Left kidney (tissue), 8 donors: ENCODE data around the gene CLDND2. TPM values are rescaled to one million over a fixed set of nuclear protein-coding genes. Genes with fewer than 3 reads are reported as not detected.
A peak's percentile ranks its signal among the peaks of the same experiment; 100 is the strongest.
"Not testable (repeated sequence)": the region's sequence is repeated elsewhere in the genome, so short reads cannot be mapped to it uniquely, and the experiment has no call there.

Experiments used
- DNase-seq: peaks from one replicate; pipeline ENCODE4 v3.0.0-alpha.2; 2013
- long read RNA-seq, 8 donors: transcript quantifications; one replicate each; lab custom pipeline, GENCODE V29; 2026
- polyA plus RNA-seq: library from polyadenylated mRNA; unstranded; fragments of 120-200 nt; gene quantifications from one replicate; pipeline ENCODE4 v1.2.1, GENCODE V29; 2013; ENCODE audit not compliant: insufficient read length

The CLDND2 gene, protein sequence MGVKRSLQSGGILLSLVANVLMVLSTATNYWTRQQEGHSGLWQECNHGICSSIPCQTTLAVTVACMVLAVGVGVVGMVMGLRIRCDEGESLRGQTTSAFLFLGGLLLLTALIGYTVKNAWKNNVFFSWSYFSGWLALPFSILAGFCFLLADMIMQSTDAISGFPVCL
- 1.0 TPM for polyA plus RNA-seq
- long read RNA-seq, donor 1, result 0 reads
- long read RNA-seq, donor 2, result 0 reads
- long read RNA-seq, donor 3, result 0 reads
- long read RNA-seq, donor 4, result 0 reads
- long read RNA-seq, donor 5, result 0 reads
- long read RNA-seq, donor 6, result 0 reads
- long read RNA-seq, donor 7, result 0 reads
- long read RNA-seq, donor 8, result 0 reads

DNA sequence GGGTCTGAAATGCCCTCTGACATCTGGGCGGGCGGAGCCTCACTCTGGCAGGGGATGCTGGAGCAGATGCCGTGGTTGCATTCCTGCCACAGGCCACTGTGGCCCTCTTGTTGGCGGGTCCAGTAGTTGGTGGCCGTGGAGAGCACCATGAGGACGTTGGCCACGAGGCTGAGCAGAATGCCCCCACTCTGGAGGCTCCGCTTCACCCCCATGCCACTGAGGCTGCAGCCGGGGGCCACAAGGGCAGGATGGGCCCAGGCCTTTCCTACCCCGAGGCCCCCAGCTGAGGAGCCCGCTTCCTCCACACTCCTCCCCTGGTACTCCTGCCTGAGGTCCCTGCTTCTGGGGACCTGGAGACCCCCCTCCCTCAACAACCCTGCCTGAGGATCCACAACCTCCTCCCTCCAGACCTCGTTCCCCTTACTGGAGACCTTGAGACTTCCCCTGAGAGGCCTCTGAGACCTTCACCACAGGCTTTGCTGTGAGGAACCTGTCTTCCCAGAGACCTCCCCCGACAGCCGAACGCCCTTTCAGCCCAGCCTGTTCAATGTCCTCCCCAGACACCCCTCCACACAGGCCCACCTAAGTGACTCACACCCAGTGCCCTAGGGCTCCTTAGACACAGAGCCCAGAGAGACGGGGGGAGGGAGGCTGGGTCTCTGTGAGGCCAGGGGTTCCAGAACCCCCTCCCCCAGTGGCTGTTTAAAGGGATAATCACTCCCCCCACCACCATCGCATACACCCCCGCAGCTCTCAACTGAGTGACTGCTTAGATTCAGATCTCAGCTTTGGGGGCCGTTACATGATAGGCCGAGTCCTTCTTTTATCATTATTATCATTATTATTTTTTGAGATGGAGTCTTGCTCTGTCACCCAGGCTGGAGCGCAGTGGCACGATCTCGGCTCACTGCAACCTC is at the start of gene CLDND2:
TSS of gene CLDND2 (minus strand) at position 638 of the 917 bp plus-strand sequence. CDS start at position 212, 426 bp downstream.
- DNase-seq, result no peak

DNA sequence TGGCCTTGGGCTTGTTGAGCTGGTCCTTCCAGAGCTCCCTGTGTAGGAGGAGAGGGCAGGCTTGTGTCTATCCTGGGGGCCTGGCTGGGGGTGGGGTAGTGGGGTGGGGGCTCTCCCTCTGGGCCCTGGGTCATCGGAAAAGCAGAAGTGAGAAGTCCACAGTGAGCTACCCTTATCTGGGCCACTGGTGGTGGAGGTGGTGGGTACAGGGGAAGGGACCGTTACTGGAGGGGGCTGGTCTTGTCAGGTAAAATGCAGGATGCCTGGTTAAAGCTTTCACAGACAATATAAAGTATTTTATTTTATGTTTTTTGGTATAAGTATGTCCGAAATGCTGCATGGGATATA is 49.0 kb upstream of the CLDND2 start:
- no peak for DNase-seq

DNA sequence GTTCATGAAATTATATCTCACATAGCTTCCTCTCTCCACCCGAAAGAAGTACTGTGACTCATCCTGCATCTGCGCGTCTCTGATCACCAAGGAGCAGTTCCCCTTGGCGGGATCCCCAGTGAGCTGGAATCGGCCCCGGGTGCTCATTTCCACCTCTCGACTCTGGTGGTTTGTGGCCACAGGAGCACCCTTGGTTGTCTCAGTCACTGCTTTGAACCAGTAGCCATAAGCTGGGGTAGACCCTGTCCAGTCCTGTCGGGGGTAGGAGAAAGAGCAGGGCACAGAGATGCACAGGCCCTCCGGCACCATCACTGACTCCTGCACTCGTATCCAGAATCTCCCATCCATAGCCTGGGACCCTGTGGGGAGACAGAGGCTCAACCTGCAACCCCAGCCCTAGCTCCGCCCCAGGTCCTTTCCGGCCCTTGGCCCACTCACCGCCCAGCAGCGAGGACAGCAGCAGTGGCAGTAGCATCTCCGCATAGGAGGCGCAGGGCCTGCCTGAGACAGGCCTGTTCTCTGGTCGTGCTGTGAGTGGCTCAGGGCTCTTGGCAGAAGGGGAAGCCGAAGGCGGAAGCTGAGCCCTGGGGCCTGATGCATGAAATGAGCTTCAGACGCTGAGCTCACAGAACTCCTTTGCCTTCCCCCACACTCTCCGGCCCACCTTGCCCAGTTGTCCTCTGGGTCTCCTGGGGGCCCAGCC is 48.5 kb upstream of the CLDND2 start, which contains the start of gene SIGLEC10:
TSS of gene SIGLEC10 (minus strand) at position 536 of the 703 bp plus-strand sequence. CDS start at position 475, 61 bp downstream.
- DNase-seq, result no peak

DNA sequence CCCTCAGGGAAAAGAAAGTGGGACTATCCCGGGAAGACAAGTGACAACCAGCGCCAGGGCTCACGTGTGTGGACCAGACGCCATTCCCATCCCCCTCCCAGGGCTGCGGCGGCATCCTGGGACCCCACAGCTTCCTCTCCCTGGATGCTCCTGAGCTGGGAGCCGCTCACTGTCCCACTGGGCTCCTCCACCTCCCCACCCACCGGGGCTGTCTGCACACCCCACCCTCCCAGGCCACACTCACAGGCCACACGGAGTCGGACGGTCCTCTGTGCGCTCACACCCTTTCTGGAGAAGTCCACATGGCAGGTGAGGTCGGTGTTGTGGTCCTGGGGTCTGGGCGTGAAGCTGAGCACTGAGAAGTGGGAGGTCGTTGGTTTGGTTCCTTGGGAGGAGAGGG is 47.6 kb upstream of the CLDND2 start:
- DNase-seq, result not testable (repeated sequence)

DNA sequence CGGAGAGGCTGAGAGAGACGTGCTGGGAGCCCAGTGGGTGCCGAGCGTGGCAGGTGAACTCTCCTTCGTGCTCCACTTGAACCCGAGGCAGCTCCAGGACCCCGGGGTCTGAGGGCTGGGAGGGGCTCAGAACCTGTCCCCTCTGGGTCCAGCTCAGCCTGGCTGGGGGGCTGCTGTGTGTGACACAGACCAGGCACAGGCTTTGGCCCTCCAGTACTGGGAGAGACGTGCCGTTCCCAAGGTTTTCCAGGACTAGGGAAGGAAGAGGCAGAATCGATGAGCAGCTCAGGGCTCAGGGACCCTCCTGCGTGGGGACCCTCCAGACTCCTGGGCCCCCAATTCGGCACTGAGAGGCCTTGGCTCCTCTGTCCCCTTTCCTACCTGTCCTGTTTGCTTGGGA is 46.4 kb upstream of the CLDND2 start:
- DNase-seq, result no peak

DNA sequence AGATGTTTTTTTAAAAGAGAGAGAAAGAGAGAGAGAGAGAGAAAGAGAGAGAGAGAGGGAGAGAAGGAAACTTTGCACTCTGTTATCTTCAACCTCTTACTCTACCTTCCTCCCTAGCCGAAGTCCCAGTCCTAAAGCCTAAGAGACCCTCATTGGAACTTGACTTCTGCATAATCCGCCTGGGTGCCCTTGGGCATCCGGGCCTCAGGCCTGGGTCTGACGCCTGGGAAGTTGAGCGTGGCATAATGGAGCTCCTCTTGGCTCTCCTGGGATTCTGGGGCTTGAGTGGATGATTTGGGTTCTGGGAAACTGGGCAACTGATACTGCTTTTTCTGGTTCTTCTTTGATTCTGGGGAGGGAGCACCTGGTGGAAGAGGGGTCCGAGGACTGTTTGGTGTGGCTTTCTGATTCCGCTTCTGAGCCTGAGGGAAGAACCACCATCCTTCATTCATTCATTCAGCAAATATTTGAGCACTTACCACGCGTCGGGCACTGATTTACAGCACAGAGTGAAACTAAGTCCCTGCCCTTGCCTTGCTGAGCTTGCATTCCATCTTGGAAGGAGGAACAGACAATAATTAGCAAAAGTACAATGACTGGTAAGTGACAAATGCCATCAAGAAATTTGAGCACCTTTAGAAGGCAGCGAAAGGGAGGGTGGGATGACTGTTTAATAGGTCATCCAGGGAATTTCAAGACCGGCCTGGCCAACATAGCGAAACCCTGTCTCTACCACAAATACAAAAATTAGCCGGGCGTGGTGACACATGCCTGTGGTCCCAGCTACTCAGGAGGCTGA is 42.3 kb upstream of the CLDND2 start:
- DNase-seq, result no peak

DNA sequence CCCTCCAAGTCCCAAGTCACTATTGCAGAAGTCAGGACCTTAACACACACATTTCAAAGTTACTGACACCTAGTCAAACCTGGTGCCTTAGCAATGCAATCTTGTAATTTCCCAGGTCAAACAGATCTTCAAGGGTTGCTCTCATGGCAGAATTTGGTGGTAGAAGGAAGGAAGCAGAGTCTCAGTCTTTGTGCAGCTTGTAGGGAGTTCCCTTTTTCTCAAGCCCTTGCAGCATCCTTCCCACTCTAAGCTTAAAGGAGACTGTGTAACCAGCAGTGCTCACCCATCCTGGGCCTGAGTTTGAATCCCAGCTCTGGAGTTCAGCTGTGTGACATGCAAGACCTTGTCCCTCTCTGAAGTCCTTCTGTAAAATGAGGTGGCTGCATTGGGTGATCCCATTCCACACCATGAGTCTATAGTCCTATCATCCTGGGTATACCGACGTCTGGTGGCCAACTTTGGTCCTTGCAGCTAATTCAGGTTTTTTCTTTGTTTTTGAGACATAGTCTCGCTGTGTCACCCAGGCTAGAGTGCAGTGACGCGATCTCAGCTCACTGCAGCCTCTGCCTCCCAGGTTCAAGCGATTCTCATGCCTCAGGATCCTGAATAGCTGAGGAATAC is 38.8 kb upstream of the CLDND2 start:
- no peak for DNase-seq

DNA sequence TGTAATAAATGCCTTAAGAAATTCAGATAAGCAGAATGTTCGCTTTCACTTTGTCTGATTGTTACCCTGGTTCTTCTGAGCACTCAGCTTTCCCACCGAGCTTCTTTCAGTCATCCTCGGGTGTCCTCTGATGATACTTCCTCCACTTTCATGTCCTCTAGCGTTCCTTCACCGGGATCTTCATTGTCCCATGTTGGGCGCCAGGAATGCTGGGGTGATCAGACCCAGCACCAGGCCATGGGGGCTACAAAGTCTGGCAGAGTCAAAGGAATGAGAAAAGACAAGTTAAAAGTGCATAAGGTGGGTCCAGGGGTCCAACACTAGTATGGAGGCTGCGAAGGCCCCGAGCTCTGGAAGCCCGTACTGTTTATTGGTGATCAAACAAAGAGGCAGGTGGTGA is 33.3 kb upstream of the CLDND2 start:
- DNase-seq, result no peak

DNA sequence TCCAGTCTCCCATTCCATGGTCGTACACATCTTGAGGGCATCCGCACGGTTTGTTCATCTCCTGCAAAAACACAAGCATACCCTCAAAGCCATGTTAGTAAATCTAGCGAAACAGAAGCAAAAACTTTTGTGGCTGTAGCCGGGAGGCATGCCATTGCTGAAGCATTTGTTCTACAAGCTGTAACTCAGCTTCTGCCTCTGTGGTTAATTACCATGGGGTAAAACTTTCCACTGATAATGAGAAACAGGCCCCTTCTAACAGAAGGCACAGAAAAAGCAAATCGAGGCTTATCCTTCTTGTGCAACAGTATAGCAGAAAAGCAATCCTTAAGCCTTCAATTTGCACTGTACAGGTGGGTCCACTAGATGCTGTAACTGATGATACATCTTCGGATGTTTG is 31.1 kb upstream of the CLDND2 start:
- DNase-seq, result not testable (repeated sequence)

DNA sequence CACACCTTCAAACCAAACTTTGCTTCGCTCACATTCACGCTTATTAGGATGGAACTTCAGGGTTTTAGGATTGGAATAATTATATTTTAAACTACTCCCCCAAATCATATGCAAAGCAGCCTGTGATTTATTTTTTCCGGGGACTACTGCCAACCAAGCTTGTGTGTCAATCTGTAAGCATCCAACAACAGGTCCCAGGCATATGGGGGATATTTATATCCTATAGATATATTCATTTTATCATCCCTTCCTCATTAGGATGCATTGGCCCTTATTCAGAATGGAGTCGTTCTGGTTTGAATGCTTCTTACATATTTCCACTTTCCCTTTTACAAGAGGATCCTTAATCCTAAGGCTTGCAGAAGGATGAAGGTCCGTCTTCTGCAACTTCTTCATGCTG is 30.4 kb upstream of the CLDND2 start:
- DNase-seq, result no peak

DNA sequence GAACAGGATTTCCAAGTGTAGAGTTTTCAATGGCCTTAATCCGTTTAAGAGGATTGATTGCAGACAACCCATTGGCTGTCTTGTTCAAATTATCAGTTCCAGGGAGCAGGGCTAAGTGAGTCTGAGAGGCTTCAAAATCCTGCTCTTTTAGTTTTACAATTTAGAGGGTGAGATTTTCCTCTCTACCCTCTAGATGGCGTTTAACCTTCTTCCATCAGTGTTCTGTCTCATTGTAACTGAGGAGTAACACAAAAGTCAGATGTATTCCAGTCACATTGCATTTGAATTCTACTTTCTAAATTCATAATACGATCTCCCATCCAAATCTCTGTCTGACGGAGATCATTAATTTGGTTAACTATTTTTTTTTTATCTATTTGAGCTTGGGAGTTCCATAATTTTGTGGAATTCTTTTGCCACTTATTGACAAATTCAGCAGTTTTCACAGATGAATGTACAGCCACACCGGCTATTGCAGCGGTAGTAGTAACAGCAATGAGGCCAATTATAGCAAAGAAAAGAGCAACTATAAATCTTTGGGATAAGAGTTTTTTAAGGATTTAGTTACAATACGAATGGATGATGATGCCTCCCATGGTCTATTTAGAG is 29.4 kb upstream of the CLDND2 start:
- no peak for DNase-seq

DNA sequence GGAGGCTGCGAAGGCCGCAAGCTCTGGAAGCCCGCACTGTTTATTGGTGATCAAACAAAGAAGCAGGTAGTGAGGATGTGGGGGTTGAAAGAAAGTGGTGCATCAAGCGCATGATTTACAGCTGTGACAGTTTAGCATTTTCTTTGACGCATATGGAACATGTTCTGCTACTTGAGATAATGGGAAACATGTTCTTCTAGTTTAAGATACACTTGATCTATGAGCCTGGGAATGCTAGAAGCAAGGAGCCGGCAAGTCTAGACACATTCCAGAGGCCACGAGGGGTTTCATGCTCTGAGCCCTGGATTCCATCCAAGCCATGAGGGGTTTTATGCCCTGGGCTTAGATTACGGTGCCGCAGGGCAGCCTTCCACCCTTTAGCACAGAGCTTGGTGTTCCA is 28.6 kb upstream of the CLDND2 start:
- DNase-seq, result not testable (repeated sequence)

DNA sequence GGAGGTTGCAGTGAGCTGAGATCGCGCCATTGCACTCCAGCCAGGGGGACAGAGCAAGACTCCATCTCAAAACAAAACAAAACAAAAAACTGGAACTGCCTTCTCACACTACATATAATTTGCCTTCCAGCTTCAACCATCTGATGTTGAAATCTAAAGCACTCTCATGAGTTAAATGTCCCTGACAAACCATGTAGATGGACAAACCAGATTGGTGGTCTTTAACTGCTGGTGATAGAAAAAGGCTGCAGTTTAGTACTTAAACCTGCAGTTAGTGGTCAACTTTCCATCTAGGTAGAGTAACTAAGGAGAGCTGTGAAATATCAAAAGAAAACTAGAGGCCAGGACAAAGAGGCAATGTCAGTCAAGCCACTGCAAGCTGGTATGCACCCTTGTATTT is 27.4 kb upstream of the CLDND2 start:
- no peak for DNase-seq

DNA sequence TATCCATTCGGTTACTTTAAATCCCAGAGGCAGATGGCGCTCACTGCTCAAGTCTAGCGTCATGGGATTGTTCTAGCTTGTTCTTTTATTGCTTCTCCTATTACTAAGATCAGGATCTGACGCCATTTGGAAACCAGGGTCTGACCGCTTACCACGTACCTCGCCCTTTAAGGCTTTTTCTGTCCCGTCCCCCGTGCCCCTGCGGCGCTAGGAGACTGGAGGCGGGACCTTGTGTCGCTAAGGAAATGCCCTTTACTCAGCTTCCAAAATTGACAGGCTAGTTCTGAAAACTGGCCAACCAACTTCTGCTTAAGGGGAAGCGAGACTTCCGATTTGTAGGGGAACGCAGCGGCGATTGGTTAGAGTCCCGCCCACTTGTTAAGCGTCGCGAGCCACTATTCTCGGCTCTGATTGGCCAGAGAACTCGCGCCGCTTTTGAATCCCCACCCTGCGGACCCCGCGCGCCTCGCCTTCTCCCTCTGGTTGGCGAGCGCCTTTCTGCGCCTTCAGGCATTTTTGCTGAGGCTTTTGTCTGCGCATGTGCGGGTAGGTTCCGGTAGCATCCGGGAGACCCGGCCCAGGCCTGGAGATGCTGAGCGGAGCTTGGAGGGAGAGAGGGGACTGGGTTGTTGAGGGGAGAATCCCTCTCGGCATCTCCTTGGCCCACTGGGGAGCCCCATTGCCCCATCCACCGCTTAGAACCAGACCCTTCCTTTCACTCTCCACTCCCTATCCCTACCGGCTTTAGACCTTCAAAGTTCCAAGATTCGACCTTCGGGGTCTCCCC is 25.4 kb upstream of the CLDND2 start:
- peak; percentile 98 for DNase-seq

DNA sequence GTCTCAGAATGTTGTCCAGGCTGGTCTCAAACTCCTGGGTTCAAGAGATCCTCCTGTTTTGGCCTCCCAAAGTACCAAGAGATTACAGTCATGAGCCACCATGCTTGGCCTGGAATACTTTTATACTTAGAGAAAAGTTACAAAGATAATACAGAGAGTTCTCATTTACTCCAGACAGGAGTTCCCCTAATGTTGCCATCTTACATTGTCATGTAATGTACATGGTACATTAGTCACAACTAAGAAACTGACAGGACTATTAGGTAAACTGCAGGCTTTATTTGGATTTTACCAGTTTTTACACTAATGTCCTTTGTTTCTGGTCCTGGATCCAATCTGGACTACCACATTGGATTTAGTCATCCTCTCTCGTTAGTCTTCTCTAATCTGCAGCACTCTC is 23.9 kb upstream of the CLDND2 start:
- no peak for DNase-seq

DNA sequence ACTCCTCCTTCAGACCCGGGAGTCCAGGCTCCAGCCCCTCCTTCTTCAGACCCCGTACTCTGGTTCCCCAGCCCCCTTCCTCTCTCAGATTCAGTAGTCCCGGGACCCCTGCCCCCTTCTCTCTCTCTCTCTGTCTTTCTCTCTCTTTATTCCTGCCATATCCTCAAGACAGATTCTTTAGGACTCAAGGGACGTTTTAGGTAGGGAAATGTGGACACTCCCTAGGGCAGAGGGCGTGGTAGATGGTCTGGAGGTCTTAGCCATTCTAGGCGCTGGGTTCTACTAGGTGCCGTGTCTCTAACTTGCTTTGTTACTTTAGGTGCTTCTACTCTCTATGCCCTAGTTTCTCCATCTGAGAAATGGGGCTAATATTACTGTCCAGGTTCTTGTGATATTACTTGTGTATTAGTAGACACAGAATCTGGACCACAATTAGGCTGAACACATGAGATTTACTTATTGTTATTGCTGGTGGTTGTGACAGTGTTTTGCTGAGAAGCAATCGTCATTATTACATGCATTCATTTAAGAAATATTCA is 22.3 kb upstream of the CLDND2 start:
- no peak for DNase-seq

DNA sequence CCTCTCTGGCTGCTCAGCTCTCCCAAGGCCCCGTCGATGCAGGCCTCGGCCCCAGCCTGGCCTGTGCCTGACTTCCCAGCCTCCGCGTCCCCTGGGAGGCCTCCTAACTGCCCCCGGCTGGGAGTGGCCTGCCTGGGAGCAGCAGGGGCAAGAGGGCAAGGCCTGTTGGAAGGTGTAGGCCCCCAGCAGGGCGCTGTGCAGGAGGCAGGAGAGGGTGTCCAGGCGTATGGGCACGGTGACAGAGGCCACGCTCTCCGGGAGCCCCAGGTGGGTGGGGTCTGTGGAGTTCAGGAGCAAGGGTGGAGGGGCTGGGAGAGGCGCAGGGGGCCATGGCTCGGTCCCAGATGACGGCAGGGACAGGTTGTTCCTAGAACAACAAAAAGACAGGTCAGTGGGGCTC is 20.3 kb upstream of the CLDND2 start:
- DNase-seq, result no peak

DNA sequence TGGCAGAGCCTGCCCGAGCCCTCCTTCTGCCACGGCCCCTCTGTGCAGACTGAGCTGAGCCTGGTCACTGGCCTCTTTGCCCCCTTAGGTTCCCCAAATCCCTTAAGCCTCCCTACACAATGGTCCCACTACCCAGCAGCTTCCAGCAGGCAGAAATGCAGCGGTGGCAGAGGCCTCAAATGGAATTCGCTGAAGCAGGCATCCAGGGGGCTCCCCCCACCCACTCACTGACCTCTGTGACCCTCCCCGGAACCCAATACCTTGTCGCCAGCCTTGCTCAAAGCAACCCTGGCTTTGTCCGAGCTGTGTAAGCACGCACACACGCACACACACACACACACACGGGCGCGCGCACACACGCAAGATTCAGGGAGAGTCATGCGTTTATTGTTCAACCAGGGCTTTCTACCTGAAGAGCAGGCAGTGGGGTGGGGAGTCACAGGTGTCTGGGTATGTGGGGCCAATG is 19.2 kb upstream of the CLDND2 start, which contains the start of gene LIM2:
TSS of gene LIM2 (minus strand) at position 51 of the 466 bp plus-strand sequence. CDS start 531 bp downstream, outside the sequence.
- DNase-seq, result no peak

DNA sequence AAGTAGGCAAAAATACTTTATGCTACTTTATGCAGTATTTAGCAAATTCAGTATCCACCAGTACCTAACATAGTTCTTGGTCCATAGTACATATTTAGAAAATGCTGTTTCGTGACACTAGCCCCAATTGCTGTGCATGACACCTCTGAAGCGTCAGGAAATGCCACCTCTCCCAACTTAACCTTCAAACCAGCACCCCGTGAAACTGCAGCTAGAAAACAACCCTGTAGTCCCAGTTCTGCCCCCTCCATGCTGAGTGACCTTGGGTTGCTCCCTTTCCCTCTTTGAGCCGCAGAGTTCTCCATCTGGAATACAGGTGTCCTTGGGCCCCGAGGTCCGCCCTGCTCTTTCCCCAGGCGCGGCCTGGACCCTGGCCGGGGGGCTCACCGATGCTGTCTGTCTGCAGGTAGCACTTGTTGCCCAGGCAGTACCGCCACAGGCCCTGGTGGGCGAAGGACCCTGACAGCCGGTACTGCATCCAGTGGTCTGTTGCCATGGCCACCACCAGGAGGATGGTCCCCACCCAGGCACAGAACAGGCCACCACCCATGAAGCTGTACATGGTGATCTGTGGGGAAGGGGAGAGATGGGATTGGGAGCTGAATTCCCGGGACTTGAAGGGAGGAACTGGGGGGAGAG is 18.2 kb upstream of the CLDND2 start:
- no peak for DNase-seq
